ENCODE data around the gene KLK2.

- TF ChIP-seq, protein P1, sequence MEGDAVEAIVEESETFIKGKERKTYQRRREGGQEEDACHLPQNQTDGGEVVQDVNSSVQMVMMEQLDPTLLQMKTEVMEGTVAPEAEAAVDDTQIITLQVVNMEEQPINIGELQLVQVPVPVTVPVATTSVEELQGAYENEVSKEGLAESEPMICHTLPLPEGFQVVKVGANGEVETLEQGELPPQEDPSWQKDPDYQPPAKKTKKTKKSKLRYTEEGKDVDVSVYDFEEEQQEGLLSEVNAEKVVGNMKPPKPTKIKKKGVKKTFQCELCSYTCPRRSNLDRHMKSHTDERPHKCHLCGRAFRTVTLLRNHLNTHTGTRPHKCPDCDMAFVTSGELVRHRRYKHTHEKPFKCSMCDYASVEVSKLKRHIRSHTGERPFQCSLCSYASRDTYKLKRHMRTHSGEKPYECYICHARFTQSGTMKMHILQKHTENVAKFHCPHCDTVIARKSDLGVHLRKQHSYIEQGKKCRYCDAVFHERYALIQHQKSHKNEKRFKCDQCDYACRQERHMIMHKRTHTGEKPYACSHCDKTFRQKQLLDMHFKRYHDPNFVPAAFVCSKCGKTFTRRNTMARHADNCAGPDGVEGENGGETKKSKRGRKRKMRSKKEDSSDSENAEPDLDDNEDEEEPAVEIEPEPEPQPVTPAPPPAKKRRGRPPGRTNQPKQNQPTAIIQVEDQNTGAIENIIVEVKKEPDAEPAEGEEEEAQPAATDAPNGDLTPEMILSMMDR (conservative IDR thresholded peaks at IDR 0.05; ENCODE audit: low read depth, low read length): no peak
- TF ChIP-seq EZH2 (IDR thresholded peaks at IDR 0.05; ENCODE audit: low read length, unreplicated experiment): no peak
Measured at GRCh38 chr19:50843205-50843604, 30.0 kb upstream of the KLK2 start.
